IgD-negative memory B cell (primary cell): ENCODE results near the gene DOLK. TPM values are rescaled to one million over a fixed set of nuclear protein-coding genes. Genes with fewer than 3 reads are reported as not detected.

Experiments
- H3K27ac Mint-ChIP-seq, 3 donors: one replicate each; pipeline ENCODE4 v1.8.0; 2020 to 2022; ENCODE audit warnings: mild to moderate bottlenecking in 3 of 3, mixed read lengths in 3 of 3, moderate library complexity in 1 of 3
- H3K27me3 Mint-ChIP-seq: one replicate; pipeline ENCODE4 v1.8.0; 2021; ENCODE audit warnings: mixed read lengths
- H3K36me3 Mint-ChIP-seq: one replicate; pipeline ENCODE4 v1.8.0; 2020; ENCODE audit warnings: mild to moderate bottlenecking, mixed read lengths
- H3K4me1 Mint-ChIP-seq, 3 donors: one replicate each; pipeline ENCODE4 v1.8.0; 2020 to 2022; ENCODE audit warnings: mixed read lengths in 3 of 3, mild to moderate bottlenecking in 1 of 3
- H3K4me3 Mint-ChIP-seq, 4 donors: one replicate each; pipeline ENCODE4 v1.8.0; 2020 to 2022; ENCODE audit warnings: mild to moderate bottlenecking in 4 of 4, mixed read lengths in 4 of 4, moderate library complexity in 3 of 4
- H3K9me3 Mint-ChIP-seq, 3 donors: one replicate each; pipeline ENCODE4 v1.8.0; 2020 to 2021; ENCODE audit warnings: mixed read lengths in 3 of 3, mild to moderate bottlenecking in 1 of 3
- polyA plus RNA-seq: library from polyadenylated mRNA; unstranded; fragments of 300-500 nt; fragmentation: Illumina TruSeq; gene quantifications from one replicate; pipeline ENCODE4 v1.2.3, GENCODE V29; 2021

The DOLK gene
- polyA plus RNA-seq, 1 donor from 2014 or later = 8.5 TPM

GRCh38 chr9:128903871-128904620 is 43.4 kb downstream of the DOLK start:
- Mint-ChIP-seq H3K36me3 (peaks cover 9% of the 10 kb centered on the region), H3K27me3 (no peaks in the 10 kb centered on the region), H3K27ac (peak overlapping the region; percentile 39 to 98 (median 78)), H3K4me1 (peaks cover 22 to 24% (median 23%) of the 10 kb centered on the region in 3 donors), H3K4me3 (no peak overlapping the region), H3K9me3 (no peaks in the 10 kb centered on the region)

- Mint-ChIP-seq H3K4me3 (peak overlapping the region in 2 of 4 donors; percentile 87 to 94), H3K27me3 (no peaks in the 10 kb centered on the region), H3K36me3 (peaks cover 7% of the 10 kb centered on the region), H3K9me3 (no peaks in the 10 kb centered on the region), H3K4me1 (peaks cover 24 to 31% (median 28%) of the 10 kb centered on the region in 3 donors), H3K27ac (peak overlapping the region; percentile 98 to 100 (median 99))
These were observed 44.3 kb downstream of the DOLK start for GRCh38 chr9:128903079-128903461.

- H3K4me1 Mint-ChIP-seq = peaks cover 26 to 32% (median 28%) of the 10 kb centered on the region in 3 donors
- H3K9me3 Mint-ChIP-seq = no peaks in the 10 kb centered on the region
- H3K36me3 Mint-ChIP-seq = peaks cover 7% of the 10 kb centered on the region
- no peaks in the 10 kb centered on the region for H3K27me3 Mint-ChIP-seq
- H3K4me3 Mint-ChIP-seq = peak overlapping the region; percentile 74 to 94 (median 90)
- peak overlapping the region; percentile 98 to 100 (median 99) for H3K27ac Mint-ChIP-seq
These were observed 44.9 kb downstream of the DOLK start for GRCh38 chr9:128902351-128903078.

DNA sequence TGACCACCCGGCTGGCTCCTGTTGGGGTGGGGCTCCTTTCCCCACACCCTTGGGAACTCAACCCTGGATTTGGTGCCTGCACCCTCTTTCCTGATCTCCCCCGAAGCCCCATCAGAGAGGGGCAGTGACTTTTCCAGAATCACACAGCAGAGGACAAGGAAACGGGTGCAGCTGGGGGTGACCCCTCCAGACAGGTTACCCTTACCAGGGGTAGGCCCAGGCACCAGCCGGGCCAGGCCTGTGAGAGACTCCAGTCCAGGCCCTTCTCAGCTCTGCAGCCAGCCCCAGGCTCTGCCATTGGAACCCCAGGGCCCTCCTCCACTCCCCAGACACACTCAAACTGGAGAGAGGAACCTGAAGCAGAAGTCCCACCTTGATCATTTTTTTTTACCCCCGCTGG is 45.6 kb downstream of the DOLK start:
- H3K4me1 Mint-ChIP-seq = peaks cover 26 to 32% (median 28%) of the 10 kb centered on the region in 3 donors
- H3K4me3 Mint-ChIP-seq = peak overlapping the region; percentile 74 to 94 (median 90)
- H3K27me3 Mint-ChIP-seq = no peaks in the 10 kb centered on the region
- H3K9me3 Mint-ChIP-seq = no peaks in the 10 kb centered on the region
- H3K27ac Mint-ChIP-seq = peak overlapping the region; percentile 98 to 100 (median 99)
- H3K36me3 Mint-ChIP-seq = peaks cover 8% of the 10 kb centered on the region

DNA sequence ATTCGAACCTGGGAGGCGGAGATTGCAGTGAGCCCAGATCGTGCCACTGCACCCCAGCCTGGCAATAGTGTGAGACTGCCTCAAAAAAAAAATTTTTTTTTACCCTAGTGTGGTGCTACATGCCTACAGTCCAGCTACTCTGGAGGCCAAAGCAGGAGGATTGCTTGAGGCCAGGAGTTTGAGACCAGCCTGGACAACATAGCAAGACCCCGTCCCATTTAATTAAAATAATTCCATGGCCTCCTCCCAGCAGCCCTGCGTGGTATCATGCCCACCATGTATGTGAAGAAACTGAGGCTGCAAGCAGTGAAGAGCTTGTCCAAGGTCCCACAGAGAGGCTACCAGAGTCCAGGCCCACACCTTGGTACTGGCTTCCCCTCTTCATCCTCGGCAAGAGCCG is 46.0 kb downstream of the DOLK start:
- H3K36me3 Mint-ChIP-seq = peaks cover 6% of the 10 kb centered on the region
- H3K9me3 Mint-ChIP-seq = no peaks in the 10 kb centered on the region
- H3K4me1 Mint-ChIP-seq = peaks cover 26 to 32% (median 28%) of the 10 kb centered on the region in 3 donors
- H3K27ac Mint-ChIP-seq = peak overlapping the region; percentile 70 to 99 (median 98)
- no peaks in the 10 kb centered on the region for H3K27me3 Mint-ChIP-seq
- peak overlapping the region in 1 of 4 donors; percentile 57 for H3K4me3 Mint-ChIP-seq

GRCh38 chr9:128899566-128900322 is 47.7 kb downstream of the DOLK start:
- Mint-ChIP-seq H3K4me3 (peak overlapping the region; percentile 26 to 84 (median 54)), H3K27ac (peak overlapping the region; percentile 88 to 95 (median 93)), H3K27me3 (no peaks in the 10 kb centered on the region), H3K4me1 (peaks cover 33 to 34% (median 33%) of the 10 kb centered on the region in 3 donors), H3K9me3 (no peaks in the 10 kb centered on the region), H3K36me3 (peaks cover 6% of the 10 kb centered on the region)

DNA sequence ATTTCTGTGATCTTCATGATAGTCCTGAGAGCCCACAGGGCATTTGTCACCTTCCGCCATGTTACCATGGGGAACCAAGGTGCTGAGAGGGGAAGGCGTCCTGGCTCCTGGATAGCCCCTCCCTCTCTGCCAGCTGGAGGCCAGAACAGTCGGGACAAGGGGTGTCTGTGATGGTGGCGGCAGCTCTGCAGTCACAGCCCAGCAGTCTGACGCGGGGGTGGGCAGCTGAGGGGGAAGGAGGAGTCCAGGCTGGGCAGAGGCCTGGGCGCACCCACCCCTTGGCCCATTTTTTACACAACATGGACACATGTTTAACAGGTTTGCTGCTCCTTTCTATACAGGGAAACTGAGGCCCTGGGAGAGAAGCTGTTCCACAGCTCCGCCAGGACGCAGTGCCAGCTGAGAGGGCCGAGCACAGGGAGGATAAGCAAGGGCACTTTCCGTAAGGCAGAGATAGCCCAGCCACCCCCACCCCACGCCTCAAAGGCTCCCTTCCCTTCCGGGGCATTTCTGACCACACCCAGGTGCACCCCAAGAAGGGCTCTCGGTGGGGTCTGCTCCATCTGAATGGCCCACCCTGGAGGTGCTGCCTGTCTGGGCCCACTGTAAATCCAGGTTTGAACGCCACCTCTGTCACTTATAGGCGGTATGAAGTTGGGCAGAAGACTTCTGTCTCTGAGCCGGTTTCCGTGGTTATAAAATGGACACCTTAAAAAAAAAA is 48.4 kb downstream of the DOLK start:
- H3K27ac Mint-ChIP-seq = peak overlapping the region; percentile 88 to 95 (median 93)
- H3K27me3 Mint-ChIP-seq = no peaks in the 10 kb centered on the region
- peaks cover 6% of the 10 kb centered on the region for H3K36me3 Mint-ChIP-seq
- peak overlapping the region; percentile 5 to 57 (median 38) for H3K4me3 Mint-ChIP-seq
- H3K9me3 Mint-ChIP-seq = no peaks in the 10 kb centered on the region
- peaks cover 30 to 35% (median 33%) of the 10 kb centered on the region in 3 donors for H3K4me1 Mint-ChIP-seq

GRCh38 chr9:128898382-128898781 is 49.0 kb downstream of the DOLK start:
- Mint-ChIP-seq H3K36me3 (peaks cover 6% of the 10 kb centered on the region), H3K4me3 (no peak overlapping the region), H3K27me3 (no peaks in the 10 kb centered on the region), H3K9me3 (no peaks in the 10 kb centered on the region), H3K4me1 (peaks cover 29 to 35% (median 33%) of the 10 kb centered on the region in 3 donors), H3K27ac (peak overlapping the region in 2 of 3 donors; percentile 37 to 93)

DNA sequence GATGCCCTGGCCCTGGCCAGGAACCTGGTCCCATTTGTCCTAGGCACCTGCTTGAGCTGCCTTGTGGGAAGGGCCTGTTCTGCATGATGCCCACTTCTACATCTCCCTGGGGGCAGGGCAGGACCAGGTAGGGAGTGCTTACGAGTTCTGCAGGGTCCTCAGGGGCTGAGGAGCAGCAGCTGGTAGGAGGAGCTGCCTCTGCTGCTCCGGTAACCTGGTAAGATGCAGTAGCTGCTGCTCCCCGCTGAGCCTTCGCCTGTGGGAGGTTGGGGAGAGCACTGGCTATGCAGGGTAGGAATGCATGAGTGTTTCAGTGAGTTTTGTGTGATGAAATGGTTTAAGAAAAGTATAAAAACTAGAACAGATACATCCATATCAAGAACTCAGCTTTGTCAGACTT is 51.8 kb downstream of the DOLK start:
- peaks cover 6% of the 10 kb centered on the region for H3K36me3 Mint-ChIP-seq
- peaks cover 22 to 24% (median 24%) of the 10 kb centered on the region in 3 donors for H3K4me1 Mint-ChIP-seq
- H3K4me3 Mint-ChIP-seq = no peak overlapping the region
- H3K9me3 Mint-ChIP-seq = no peaks in the 10 kb centered on the region
- H3K27ac Mint-ChIP-seq = no peak overlapping the region
- no peaks in the 10 kb centered on the region for H3K27me3 Mint-ChIP-seq

Other genes starting within 250 kb of the DOLK start
- gene PKN3, start 245.1 kb downstream of the DOLK start, polyA plus RNA-seq = 0.11 TPM
- gene ZDHHC12, start 223.5 kb downstream of the DOLK start, polyA plus RNA-seq = 55.3 TPM
- 33.7 TPM for gene ZER1, start 175.7 kb downstream of the DOLK start, polyA plus RNA-seq
- gene TBC1D13, start 160.3 kb downstream of the DOLK start, polyA plus RNA-seq = 30.7 TPM
- gene ENDOG, start 129.1 kb downstream of the DOLK start, polyA plus RNA-seq = 15.3 TPM
- 65.2 TPM for gene SPOUT1, start 117.8 kb downstream of the DOLK start, polyA plus RNA-seq
- gene KYAT1, start 65.7 kb downstream of the DOLK start, polyA plus RNA-seq = 11.4 TPM
- gene LRRC8A, start 65.5 kb downstream of the DOLK start, polyA plus RNA-seq = 26.2 TPM
- gene PHYHD1, start 26.6 kb downstream of the DOLK start, polyA plus RNA-seq = 1.0 TPM
- gene NUP188, start 96 bp upstream of the DOLK start, polyA plus RNA-seq = 21.9 TPM
- 27.7 TPM for gene SH3GLB2, start 80.7 kb upstream of the DOLK start, polyA plus RNA-seq
- gene MIGA2, start 89.0 kb upstream of the DOLK start, polyA plus RNA-seq = 11.4 TPM
- 7.4 TPM for gene DOLPP1, start 133.5 kb upstream of the DOLK start, polyA plus RNA-seq
- gene CRAT, start 163.2 kb upstream of the DOLK start, polyA plus RNA-seq = 8.1 TPM
- gene PTPA, start 163.8 kb upstream of the DOLK start, polyA plus RNA-seq = 12.2 TPM
- not detected for gene IER5L, start 230.7 kb upstream of the DOLK start, polyA plus RNA-seq